ENCODE data around the gene HNRNPDL. TPM values are rescaled to one million over a fixed set of nuclear protein-coding genes. Genes with fewer than 3 reads are reported as not detected.

HNRNPDL gene
- total and polyA plus RNA-seq, 2 donors (not counting 1 experiment from before 2014, with no cell fraction given): 296 to 370 TPM

DNA sequence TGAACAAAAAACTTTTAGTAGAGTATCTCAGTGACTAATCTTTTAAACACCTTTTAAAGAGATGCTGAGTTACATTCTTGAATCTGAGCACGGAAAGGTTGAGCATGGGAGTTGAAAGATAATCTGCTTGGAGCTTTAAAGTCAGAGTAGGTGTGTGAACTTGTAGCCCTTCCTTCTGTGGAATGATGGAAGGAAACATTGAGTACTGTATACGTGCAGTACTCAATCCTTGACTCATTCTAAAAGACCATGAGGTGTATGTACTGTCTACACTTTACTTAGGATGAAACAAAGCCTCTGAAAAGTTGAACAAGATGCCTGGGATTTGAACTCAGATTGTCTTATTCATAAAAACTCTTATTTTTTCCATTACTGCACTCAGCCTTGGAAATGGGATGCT lies 3.5 kb upstream of the HNRNPDL start:
- DNase-seq: no peak
- H3K4me2 ChIP-seq (replicated peaks; ENCODE audit: low read depth, low read length, poor library complexity, severe bottlenecking): no peak overlapping the region
- Mint-ChIP-seq H3K4me1 (peaks cover 43% of the 10 kb centered on the region), H3K27ac (no peak overlapping the region), H3K4me3 (no peak overlapping the region), H3K27me3 (no peaks in the 10 kb centered on the region), H3K9me3 (ENCODE audit: insufficient read depth) (no peaks in the 10 kb centered on the region)
- H3K27ac ChIP-seq (ENCODE audit: low read length in 2 of 2): no peak overlapping the region
- H3K9ac ChIP-seq (ENCODE audit: low read length): no peak overlapping the region
- no peaks in the 10 kb centered on the region for H3K9me3 ChIP-seq (ENCODE audit: control extremely low read depth in 1 of 3, control insufficient read depth in 2 of 3, insufficient read depth in 1 of 3, low read length in 2 of 3)
- no peak overlapping the region for H2AFZ ChIP-seq (ENCODE audit: insufficient read depth, low read depth, low read length, poor library complexity, severe bottlenecking)
- no peak for ATAC-seq (ENCODE audit: low read depth)
- intact Hi-C loops (cut with micrococcal nuclease): no loop called here
- H3K4me3 ChIP-seq (ENCODE audit: control extremely low read depth in 1 of 5, extremely low read depth in 1 of 5, insufficient read depth in 1 of 5, low read depth in 2 of 5, low read length in 4 of 5): no peak overlapping the region
- TF ChIP-seq, protein P1, sequence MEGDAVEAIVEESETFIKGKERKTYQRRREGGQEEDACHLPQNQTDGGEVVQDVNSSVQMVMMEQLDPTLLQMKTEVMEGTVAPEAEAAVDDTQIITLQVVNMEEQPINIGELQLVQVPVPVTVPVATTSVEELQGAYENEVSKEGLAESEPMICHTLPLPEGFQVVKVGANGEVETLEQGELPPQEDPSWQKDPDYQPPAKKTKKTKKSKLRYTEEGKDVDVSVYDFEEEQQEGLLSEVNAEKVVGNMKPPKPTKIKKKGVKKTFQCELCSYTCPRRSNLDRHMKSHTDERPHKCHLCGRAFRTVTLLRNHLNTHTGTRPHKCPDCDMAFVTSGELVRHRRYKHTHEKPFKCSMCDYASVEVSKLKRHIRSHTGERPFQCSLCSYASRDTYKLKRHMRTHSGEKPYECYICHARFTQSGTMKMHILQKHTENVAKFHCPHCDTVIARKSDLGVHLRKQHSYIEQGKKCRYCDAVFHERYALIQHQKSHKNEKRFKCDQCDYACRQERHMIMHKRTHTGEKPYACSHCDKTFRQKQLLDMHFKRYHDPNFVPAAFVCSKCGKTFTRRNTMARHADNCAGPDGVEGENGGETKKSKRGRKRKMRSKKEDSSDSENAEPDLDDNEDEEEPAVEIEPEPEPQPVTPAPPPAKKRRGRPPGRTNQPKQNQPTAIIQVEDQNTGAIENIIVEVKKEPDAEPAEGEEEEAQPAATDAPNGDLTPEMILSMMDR (IDR thresholded peaks at IDR 0.05): no peak
- no peak for TF ChIP-seq EZH2 (IDR thresholded peaks at IDR 0.05; ENCODE audit: borderline replicate concordance, insufficient read depth, low read depth, low read length, poor library complexity, severe bottlenecking)
- peaks cover 45% of the 10 kb centered on the region for H4K20me1 ChIP-seq (ENCODE audit: control insufficient read depth, insufficient read depth, low read length, poor library complexity, severe bottlenecking)
- WGBS (ENCODE audit: insufficient coverage): no CpG with 5 or more reads among the region's 2 CpGs
- H3K27me3 ChIP-seq (replicated peaks in 1 of 4; ENCODE audit: control extremely low read depth in 1 of 4, control insufficient read depth in 3 of 4, insufficient read depth in 4 of 4, low read length in 3 of 4): no peaks in the 10 kb centered on the region
- H3K36me3 ChIP-seq (replicated peaks in 1 of 2; ENCODE audit: control extremely low read depth in 1 of 2, control insufficient read depth in 1 of 2, extremely low read depth in 1 of 2, insufficient read depth in 2 of 2, low read length in 1 of 2): peaks cover 0 to 15% of the 10 kb centered on the region in 2 experiments
- ChIA-PET CTCF (no interaction called here), POLR2A (no interaction called here)
- peaks cover 5 to 15% of the 10 kb centered on the region in 2 donors for H3K4me1 ChIP-seq (ENCODE audit: control insufficient read depth in 2 of 2, insufficient read depth in 2 of 2, low read length in 2 of 2)
- H3K79me2 ChIP-seq (ENCODE audit: control insufficient read depth, insufficient read depth, low read length): peaks cover 82% of the 10 kb centered on the region

DNA sequence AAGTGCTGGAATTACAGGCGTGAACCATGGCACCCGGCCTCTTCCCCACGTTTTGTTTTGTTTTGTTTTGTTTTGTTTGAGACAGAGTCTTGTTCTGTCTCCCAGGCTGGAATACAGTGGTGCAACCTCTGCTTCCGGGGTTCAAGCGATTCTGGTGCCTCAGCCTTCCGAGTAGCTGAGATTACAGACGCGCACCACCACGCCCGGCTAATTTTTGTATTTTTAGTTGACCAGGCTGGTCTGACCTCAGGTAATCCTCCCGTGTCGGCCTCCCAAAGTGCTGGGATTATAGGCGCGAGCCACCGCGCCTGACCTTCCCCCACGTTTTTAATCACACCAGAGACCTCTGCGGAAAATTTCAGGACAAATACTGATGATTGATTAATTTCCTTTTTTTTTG lies 2.3 kb upstream of the HNRNPDL start:
- POLR2A ChIA-PET: no interaction called here
- TF ChIP-seq, protein P1 (IDR thresholded peaks at IDR 0.05): no peak
- TF ChIP-seq EZH2 (IDR thresholded peaks at IDR 0.05; ENCODE audit: borderline replicate concordance, insufficient read depth, low read depth, low read length, poor library complexity, severe bottlenecking): no peak

More for the DNA sequence above, 2.3 kb upstream of the HNRNPDL start:
- H3K27ac Mint-ChIP-seq: no peak overlapping the region
- no peak for DNase-seq
- H3K4me3 ChIP-seq (ENCODE audit: control extremely low read depth in 1 of 5, extremely low read depth in 1 of 5, insufficient read depth in 1 of 5, low read depth in 2 of 5, low read length in 4 of 5): no peak overlapping the region
- H3K27me3 Mint-ChIP-seq: no peaks in the 10 kb centered on the region
- H3K36me3 ChIP-seq (replicated peaks in 1 of 2; ENCODE audit: control extremely low read depth in 1 of 2, control insufficient read depth in 1 of 2, extremely low read depth in 1 of 2, insufficient read depth in 2 of 2, low read length in 1 of 2): peaks cover 4 to 21% of the 10 kb centered on the region in 2 experiments
- WGBS (ENCODE audit: insufficient coverage): 95% methylated on average over 14 of the region's 18 CpGs
- peaks cover 48% of the 10 kb centered on the region for H4K20me1 ChIP-seq (ENCODE audit: control insufficient read depth, insufficient read depth, low read length, poor library complexity, severe bottlenecking)
- CTCF ChIA-PET: no interaction called here
- H3K4me3 Mint-ChIP-seq: no peak overlapping the region
- peaks cover 46% of the 10 kb centered on the region for H3K4me1 Mint-ChIP-seq
- no peak overlapping the region for H3K4me2 ChIP-seq (replicated peaks; ENCODE audit: low read depth, low read length, poor library complexity, severe bottlenecking)
- H3K79me2 ChIP-seq (ENCODE audit: control insufficient read depth, insufficient read depth, low read length): peaks cover 82% of the 10 kb centered on the region
- no peaks in the 10 kb centered on the region for H3K9me3 Mint-ChIP-seq (ENCODE audit: insufficient read depth)
- intact Hi-C loops (cut with micrococcal nuclease): no loop called here
- H3K4me1 ChIP-seq (ENCODE audit: control insufficient read depth in 2 of 2, insufficient read depth in 2 of 2, low read length in 2 of 2): peaks cover 12 to 25% of the 10 kb centered on the region in 2 donors
- no peak for ATAC-seq (ENCODE audit: low read depth)
- H3K9me3 ChIP-seq (ENCODE audit: control extremely low read depth in 1 of 3, control insufficient read depth in 2 of 3, insufficient read depth in 1 of 3, low read length in 2 of 3): no peaks in the 10 kb centered on the region
- no peaks in the 10 kb centered on the region for H3K27me3 ChIP-seq (replicated peaks in 1 of 4; ENCODE audit: control extremely low read depth in 1 of 4, control insufficient read depth in 3 of 4, insufficient read depth in 4 of 4, low read length in 3 of 4)
- H3K9ac ChIP-seq (ENCODE audit: low read length): no peak overlapping the region
- no peak overlapping the region for H3K27ac ChIP-seq (ENCODE audit: low read length in 2 of 2)
- no peak overlapping the region for H2AFZ ChIP-seq (ENCODE audit: insufficient read depth, low read depth, low read length, poor library complexity, severe bottlenecking)

Measured in B cell (primary cell).